HG03025 (cell line): ENCODE results near the gene ADGRG6.
"Not testable (repeated sequence)": the region's sequence is repeated elsewhere in the genome, so short reads cannot be mapped to it uniquely, and the experiment has no call there.

Experiments used
- ATAC-seq: cut with Tn5 transposase; IDR thresholded peaks from one replicate; pipeline ENCODE4 v1.9.1; 2021; ENCODE audit warnings: mild to moderate bottlenecking, moderate library complexity; ENCODE audit not compliant: unreplicated experiment, low FRiP score

The ADGRG6 gene

GRCh38 chr6:142400495-142400894 lies 98.7 kb downstream of the ADGRG6 start:
- no peak for ATAC-seq

GRCh38 chr6:142401838-142402237 lies 100.0 kb downstream of the ADGRG6 start:
- no peak for ATAC-seq

- no peak for ATAC-seq
Observed at GRCh38 chr6:142404751-142405150, 102.9 kb downstream of the ADGRG6 start.

GRCh38 chr6:142406131-142406530 lies 104.3 kb downstream of the ADGRG6 start:
- no peak for ATAC-seq

- no peak for ATAC-seq
Observed at GRCh38 chr6:142407685-142408273, 106.0 kb downstream of the ADGRG6 start.

- no peak for ATAC-seq
Observed at GRCh38 chr6:142408409-142408808, 106.6 kb downstream of the ADGRG6 start.

- no peak for ATAC-seq
Observed at GRCh38 chr6:142409794-142410193, 108.0 kb downstream of the ADGRG6 start.

GRCh38 chr6:142411145-142411544 lies 109.3 kb downstream of the ADGRG6 start:
- ATAC-seq, result no peak

- ATAC-seq, result no peak
Observed at GRCh38 chr6:142412241-142412640, 110.4 kb downstream of the ADGRG6 start.

- no peak for ATAC-seq
Observed at GRCh38 chr6:142412658-142413057, 110.9 kb downstream of the ADGRG6 start.

GRCh38 chr6:142413111-142413510 lies 111.3 kb downstream of the ADGRG6 start:
- ATAC-seq, result no peak

- ATAC-seq, result no peak
Observed at GRCh38 chr6:142414462-142415250, 112.8 kb downstream of the ADGRG6 start.

GRCh38 chr6:142416179-142416578 lies 114.4 kb downstream of the ADGRG6 start:
- ATAC-seq, result no peak

- ATAC-seq, result no peak
Observed at GRCh38 chr6:142416686-142417085, 114.9 kb downstream of the ADGRG6 start.

GRCh38 chr6:142417331-142417750 lies 115.5 kb downstream of the ADGRG6 start:
- ATAC-seq, result no peak

- no peak for ATAC-seq
Observed at GRCh38 chr6:142419071-142419470, 117.3 kb downstream of the ADGRG6 start.

- ATAC-seq, result no peak
Observed at GRCh38 chr6:142420802-142421201, 119.0 kb downstream of the ADGRG6 start.

- no peak for ATAC-seq
Observed at GRCh38 chr6:142421285-142422117, 119.7 kb downstream of the ADGRG6 start.

- not testable (repeated sequence) for ATAC-seq
Observed at GRCh38 chr6:142426444-142427132, 124.8 kb downstream of the ADGRG6 start.

- ATAC-seq, result not testable (repeated sequence)
Observed at GRCh38 chr6:142428468-142428867, 126.7 kb downstream of the ADGRG6 start.

- no peak for ATAC-seq
Observed at GRCh38 chr6:142429195-142429594, 127.4 kb downstream of the ADGRG6 start.
